Right lobe of liver (tissue), 4 donors: Measurements from ENCODE around the gene ELAC1.
"Not testable (repeated sequence)": the region's sequence is repeated elsewhere in the genome, so short reads cannot be mapped to it uniquely, and the experiment has no call there.

ENCODE experiments used
- CTCF ChIP-seq, 4 donors: fragments of 200-600 bp in 3 of 4; fragments of 450-650 bp in 1 of 4; IDR thresholded peaks; one replicate each; pipeline versions ENCODE4 v1.5.1 to v1.8.0; 2016 to 2022; ENCODE audit warnings: antibody characterized with exemption in 4 of 4, mild to moderate bottlenecking in 2 of 4
- POLR2A ChIP-seq: fragments of 450-650 bp; IDR thresholded peaks from one replicate; pipeline ENCODE4 v1.6.1; 2017; ENCODE audit warnings: antibody characterized with exemption, mild to moderate bottlenecking
- donor health status: DM: no; HTN: no; CAD: no.
- donor health status: DM: no; HTN: no; CAD: no.
- donor health status: DM: no; HTN: yes; CAD: no.

- TF ChIP-seq CTCF (IDR thresholded peaks at IDR 0.05); POLR2A: not testable (repeated sequence)
Observed at GRCh38 chr18:50972404-50972803, 4.6 kb downstream of the ELAC1 start.
